Measurements from ENCODE around the gene PEAR1.

The PEAR1 gene

GRCh38 chr1:156881663-156882062 is 11.9 kb upstream of the PEAR1 start:
- DNase-seq (ENCODE audit: low read depth in 2 of 2), result no peak

DNA sequence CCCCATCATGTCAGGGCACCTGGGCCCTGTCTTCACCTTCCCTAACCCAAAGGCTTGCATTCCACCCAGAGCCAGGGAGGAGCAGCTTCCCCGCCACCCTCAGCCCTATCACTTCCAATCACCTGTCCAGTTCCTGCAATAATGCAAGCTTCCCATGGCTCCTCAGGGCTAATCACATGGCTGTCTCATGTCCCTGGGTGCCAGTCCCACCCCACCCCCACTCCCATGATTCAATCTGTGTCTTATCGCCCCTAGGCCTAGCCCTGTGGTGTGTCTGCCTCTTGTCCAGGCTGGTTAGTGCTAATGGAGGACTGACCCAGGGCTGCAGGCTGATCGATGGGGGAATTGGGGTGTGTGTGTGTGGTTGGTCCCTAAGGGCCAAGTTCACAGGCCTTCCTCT is 11.0 kb upstream of the PEAR1 start:
- DNase-seq (ENCODE audit: low read depth in 2 of 2), result no peak

DNA sequence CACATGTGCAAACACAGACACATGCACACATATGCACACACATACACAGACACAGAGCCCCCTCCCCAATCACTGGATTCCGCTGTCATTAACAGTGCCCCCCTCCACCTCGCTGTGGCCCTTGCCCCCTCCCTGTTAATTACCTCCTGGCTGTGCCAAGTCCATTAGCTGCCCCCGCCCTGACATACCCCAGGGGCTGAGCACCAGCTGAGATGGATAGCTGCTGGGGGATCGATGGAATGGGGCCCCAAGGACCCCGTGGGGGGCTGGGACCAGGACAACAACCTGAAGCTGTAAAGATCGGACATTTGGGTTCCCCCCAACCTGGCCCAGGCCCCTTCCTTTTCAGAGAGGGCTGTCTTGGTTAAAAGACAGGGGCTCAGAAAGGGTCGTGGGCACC is 9.6 kb upstream of the PEAR1 start:
- no peak for DNase-seq (ENCODE audit: low read depth in 2 of 2)

DNA sequence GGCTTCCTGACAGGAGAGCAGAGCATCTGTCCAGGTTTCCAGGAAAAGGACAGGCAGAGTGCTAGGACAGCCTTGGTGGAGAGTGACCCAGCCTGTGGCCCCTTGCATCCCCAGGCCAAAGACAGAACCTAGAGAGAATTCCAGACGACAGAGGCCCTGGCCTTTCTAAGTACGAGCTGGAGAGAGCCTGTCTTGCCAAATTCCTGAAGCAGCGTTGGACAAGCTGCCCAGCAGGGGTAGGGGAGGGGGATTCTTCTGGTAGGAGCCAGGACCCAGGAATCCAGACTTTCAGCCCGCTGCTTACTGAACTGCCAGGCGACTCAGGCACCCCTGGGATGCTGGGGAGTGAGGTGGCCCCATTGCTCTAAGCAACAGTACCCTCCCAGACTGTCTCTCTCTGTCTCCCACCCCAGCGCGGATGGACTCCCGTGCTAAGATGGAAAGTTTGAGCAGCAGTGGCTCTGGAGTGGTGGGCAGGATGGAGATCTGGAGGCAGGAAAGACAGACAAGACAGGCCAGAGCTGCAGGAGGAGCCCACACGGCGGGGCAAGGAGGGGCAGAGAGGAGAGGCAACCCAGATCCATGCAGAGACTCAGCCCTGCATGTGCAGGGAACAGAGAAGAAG is 8.8 kb upstream of the PEAR1 start:
- DNase-seq (ENCODE audit: low read depth in 2 of 2), result no peak

GRCh38 chr1:156885314-156885713 is 8.2 kb upstream of the PEAR1 start:
- DNase-seq (ENCODE audit: low read depth in 2 of 2), result no peak

GRCh38 chr1:156885880-156886355 is 7.6 kb upstream of the PEAR1 start:
- DNase-seq (ENCODE audit: low read depth in 2 of 2), result no peak

DNA sequence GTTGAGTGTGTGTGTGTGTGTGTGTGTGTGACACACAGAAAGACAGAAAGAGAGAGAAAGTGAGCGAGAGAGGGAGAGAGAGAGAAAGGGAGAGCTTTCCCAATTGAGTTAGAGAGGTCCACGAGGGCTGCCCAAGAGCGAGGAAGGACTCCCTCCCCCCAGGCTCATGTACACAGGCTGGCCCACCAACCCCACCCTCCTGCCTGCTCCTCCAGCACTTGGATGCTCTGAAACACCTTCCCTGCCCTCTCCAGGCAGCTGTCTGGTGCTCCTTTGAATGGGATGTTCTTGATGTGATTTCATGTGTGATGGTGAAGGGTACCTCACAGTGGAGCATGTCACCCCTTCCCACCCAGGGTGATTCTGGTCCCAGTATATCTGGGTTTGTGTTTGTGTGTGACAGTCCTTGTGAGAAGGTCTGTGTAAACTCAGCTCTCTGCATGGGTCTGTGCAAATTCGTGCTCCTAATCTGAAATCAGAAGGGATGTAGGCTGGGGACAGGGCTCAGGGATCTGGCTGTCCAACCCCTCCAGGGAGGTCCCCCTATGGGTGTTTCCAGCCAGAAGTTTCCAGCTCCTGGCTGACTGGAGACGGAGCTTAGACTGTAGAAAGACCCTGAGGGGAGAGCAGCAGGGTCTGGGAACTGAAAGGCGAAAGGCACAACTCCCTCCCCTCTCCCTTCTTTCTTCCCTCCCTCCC is 6.8 kb upstream of the PEAR1 start:
- DNase-seq (ENCODE audit: low read depth in 2 of 2), result no peak

GRCh38 chr1:156887317-156887716 is 6.2 kb upstream of the PEAR1 start:
- no peak for DNase-seq (ENCODE audit: low read depth in 2 of 2)

DNA sequence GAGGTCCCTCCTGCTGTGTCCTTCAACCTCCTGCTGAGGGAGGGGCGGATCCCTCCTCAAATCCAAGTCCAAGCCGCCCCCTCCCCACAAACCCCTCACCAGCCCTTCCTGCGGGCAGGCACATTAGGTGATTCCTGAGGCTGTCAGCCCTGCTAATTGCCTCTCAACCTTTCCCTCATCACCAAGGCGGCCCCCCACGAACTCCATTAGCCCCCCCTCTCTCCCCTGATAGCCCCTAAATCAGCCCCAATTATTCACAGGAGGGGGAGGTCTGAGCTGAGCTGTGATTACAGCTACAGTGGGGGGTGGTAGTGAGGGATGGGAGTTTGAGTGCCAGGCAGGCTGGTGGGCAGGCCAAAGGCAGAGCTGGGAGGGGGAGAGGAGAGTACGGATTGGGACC is 5.8 kb upstream of the PEAR1 start:
- no peak for DNase-seq (ENCODE audit: low read depth in 2 of 2)

GRCh38 chr1:156889802-156890580 is 3.5 kb upstream of the PEAR1 start:
- DNase-seq (ENCODE audit: low read depth in 2 of 2), result no peak

- DNase-seq (ENCODE audit: low read depth in 2 of 2), result peak; percentile 61 to 64
These were observed 1.1 kb upstream of the PEAR1 start for GRCh38 chr1:156892190-156893047.

GRCh38 chr1:156894001-156894400 is 483 bp downstream of the PEAR1 start:
- DNase-seq (ENCODE audit: low read depth in 2 of 2), result no peak

DNA sequence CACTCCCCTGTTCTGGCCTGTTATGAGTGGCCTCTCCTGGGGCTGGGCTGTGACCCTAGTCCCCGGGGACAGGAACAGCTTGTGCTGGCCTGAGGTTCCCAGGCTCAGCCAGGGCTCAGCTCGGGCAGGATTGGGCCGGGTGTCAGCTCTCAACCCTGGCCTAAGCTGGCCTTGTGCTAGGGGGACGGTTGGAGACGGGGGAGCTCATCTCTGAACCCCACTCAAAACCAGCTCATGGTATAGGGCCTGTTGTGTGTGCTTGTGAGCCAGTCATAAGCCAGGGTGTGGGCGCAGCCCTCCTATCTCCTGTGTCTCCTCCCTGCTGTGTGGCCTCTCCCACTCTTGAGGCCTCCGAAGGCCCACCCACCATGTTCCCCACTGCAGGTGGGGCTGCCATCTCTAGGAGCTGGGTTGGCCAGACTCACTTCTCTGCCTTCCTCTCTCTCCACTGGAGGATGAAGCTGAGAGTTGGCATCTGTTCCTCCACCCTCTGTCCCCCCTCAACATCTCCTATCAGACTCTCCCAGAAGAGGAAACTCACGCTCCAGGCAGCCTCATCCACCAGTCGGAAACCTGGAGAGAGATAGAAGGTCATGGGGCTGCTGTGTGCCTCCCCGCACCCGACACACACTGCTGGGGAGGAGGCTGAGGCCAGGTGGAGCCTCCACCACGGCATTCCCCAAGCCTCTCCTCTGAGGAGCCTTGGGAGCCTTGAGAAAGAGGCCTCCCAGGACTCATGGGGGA is 1.4 kb downstream of the PEAR1 start:
- DNase-seq (ENCODE audit: low read depth in 2 of 2), result no peak

GRCh38 chr1:156895455-156895812 is 1.9 kb downstream of the PEAR1 start:
- no peak for DNase-seq (ENCODE audit: low read depth in 2 of 2)

DNA sequence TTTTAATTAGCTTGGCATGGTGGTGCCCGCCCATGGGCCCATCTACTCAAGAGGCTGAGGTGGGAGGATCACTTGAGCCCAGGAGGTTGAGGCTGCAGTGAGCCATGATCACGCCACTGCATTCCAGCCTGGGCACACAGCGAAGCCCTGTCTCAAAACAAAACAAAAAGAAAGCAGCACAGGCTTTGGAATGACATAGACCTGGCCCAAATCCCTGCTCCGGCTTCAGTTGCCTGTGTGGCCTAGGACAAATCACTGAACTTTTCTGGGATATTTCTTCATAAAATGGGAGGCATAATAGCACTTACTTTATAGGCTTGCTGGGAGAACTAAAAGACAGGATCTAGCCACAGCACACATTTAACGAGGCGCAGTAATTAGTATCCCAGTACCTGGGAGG is 2.4 kb downstream of the PEAR1 start:
- DNase-seq (ENCODE audit: low read depth in 2 of 2), result no peak

DNA sequence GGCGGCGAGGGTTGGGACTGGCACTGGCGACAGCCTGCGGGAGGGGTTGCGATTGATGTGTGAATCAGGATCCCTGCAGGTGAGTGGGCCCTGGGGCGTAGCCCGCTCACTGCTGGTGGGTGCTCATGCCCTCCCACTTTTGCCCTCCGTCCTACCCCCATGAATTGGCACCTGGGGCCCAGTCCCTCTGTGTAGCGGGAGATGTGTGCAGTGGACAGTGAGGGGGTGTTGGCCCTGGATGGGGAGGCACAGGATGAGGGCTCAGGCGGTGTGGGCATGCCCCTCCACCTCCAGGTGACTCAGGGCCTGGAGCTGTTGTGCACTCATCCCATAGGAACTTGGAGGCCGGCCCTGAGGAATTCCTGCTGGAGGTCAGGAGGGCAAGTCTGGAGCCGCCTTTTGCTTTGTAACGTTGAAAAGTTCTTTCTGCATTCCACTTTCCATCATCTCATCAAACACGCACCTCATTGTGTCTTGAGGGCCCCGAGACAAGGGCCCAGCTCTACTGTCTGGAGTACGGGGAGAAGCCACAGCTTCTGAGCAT is 3.0 kb downstream of the PEAR1 start:
- DNase-seq (ENCODE audit: low read depth in 2 of 2), result peak; percentile 67 to 70

GRCh38 chr1:156897078-156897825 is 3.7 kb downstream of the PEAR1 start:
- no peak for DNase-seq (ENCODE audit: low read depth in 2 of 2)

DNA sequence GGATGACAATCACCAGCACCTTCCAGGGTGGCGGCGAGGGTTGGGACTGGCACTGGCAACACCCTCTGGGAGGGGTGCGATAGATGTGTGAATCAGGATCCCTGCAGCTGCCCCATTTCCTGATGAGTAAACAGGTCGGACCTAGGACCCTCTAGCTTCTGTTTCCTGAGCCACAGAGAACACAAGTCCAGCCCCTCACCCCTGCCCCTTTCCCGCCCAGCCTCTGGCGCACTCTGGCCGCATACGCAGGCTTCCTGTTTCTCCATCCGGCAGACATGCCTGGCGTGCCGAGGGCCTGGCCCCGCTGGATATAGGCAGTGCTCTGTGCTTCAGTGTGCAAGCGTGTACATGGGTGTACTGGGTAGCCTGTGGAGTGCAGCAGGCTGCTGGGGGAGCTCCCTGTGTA is 4.6 kb downstream of the PEAR1 start:
- no peak for DNase-seq (ENCODE audit: low read depth in 2 of 2)

- DNase-seq (ENCODE audit: low read depth in 2 of 2), result no peak
These were observed 5.6 kb downstream of the PEAR1 start for GRCh38 chr1:156898971-156899664.
